Activated CD8-positive, alpha-beta memory T cell treated with anti-CD3 and anti-CD28 coated beads, Interleukin-2, amount 50 U/mL, for 1 hour (primary cell): ENCODE measurements around the gene JCAD.
"Not testable (repeated sequence)": the region's sequence is repeated elsewhere in the genome, so short reads cannot be mapped to it uniquely, and the experiment has no call there.

ENCODE experiments used
- DNase-seq: peaks from one replicate; pipeline ENCODE4 v3.0.0-alpha.2; 2020; ENCODE audit errors: extremely low read depth

Gene JCAD

DNA sequence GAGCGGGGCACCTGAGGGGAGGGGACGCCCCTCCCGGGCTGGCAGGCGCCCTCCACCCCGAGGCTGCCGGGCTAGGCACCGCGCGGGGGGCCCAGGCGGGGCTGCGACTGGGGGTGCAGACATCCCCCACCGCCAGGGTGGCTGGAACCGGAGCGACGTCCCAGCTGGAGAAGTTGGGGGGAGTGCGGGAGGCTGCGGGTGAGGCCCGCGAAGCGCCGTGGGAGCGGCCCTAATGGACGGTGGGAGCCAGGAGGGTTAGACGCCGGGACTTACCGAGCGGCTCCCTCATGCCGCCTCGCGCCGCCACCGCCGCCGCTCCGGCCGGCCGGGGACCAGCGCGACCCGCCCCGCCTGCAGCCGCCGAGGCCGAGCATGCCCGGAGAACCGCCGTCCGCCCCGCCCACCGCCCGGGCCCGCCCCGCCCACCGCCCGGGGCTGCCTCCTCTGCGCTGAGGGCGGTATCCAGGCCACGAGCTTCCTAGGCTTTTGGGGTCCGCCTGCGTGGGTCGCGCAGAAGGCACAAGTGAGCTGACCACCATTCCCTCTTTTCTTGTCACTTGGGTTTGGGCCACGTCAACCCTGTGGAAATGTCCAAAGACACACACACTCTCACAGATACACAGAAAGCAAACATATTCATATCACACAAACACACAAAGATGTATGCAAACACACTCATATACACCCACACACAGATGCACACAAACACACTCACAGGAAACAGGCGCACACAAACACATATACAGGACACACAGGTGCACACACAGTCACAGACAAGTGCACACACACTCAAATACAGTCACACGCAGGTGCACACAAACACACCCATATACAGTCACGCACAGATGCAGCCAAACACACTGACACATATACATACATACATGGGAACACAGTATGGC, at the start of gene JCAD:
Gene JCAD, minus strand, starts transcription at position 378 of the 899 bp plus-strand sequence. CDS start 11,774 bp downstream, outside the sequence.
- no peak for DNase-seq

DNA sequence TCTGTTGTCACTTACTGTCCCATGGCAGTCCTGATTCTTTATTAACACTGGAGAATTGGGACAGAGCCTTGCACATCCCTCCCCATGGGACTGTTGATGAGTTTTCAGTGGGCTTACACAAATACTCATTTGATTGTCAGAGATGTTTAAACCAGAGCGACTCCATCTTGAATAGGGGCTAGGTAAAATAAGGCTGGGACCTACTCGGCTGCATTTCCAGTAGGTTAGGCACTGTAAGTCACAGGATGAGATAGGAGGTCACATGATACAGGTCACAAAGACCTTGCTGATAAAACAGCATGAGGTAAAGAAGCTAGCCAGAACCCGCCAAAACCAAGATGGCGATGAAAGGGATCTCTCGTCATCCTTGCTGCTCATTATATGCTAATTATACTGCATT, 47.6 kb upstream of the JCAD start:
- DNase-seq, result no peak

DNA sequence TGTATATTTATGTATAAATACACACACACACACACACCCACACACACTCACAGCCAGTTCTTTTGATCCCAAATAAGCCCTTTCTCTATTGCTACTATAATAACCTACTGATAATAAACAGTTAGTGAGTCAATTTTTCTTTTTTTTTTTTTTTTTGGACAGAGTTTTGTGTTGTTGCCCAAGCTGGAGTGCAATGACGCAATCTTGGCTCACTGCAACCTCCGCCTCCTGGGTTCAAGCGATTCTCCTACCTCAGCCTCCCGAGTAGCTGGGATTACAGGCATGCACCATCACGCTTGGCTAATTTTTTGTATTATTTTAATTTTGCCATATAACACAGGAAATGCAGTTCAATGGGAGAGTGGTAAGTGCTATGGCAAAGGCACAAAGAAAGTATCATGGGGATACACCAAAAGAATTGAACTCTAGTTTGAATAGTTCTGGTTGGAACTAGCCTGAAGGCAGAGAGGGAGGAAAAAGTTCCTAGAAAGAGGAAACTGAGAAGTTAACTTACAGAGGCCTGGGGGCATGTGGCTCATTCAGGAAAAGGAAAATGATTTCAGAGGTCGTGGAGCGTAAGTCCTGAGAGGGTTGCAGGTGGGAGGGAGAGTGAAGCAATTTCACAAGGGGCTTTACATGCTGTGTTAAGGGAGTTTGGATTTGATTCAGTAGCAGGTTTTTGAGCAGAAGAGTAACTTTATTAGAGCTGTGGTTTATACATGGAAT, 44.4 kb upstream of the JCAD start:
- DNase-seq, result no peak

DNA sequence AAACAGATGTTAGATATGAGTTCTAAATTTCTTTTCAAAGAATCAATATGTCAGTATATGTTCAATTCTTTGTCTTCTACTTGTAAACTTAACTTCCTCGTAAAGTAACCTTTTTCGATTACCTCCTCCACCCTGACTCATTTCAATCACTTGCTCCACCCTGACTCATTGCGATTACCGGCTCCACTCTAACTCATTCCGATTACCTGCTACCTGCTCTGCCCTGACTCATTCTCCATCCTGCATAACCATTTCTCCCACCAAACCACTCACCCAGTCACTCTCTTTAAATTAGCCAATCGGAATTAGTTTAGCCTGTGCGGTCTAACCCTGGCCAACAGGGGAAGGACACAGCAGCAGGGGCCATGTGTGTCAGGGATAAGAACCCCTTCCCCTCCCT, 40.3 kb upstream of the JCAD start:
- DNase-seq, result not testable (repeated sequence)

GRCh38 chr10:30099101-30099500, 39.7 kb upstream of the JCAD start:
- DNase-seq, result no peak

GRCh38 chr10:30098629-30099028, 39.2 kb upstream of the JCAD start:
- DNase-seq, result no peak

DNA sequence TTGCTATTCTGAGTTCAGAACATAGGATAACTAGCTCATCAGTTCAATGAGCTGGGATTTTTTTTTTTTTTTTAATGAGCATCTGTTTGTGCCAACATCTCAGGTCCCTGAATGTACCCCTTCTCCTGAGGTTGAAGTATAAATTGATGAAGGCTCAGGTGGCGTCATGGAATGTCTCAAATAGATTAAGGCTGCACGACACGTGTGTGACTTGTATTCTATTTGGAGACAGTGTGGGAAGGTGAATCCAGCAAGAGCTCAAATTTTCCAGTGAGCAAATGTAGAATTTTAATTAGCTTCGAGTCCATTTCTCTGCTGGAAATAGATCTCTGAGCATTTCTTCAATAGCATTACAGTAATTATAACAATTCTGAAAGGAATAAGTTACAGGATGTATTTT, 37.2 kb upstream of the JCAD start:
- no peak for DNase-seq

DNA sequence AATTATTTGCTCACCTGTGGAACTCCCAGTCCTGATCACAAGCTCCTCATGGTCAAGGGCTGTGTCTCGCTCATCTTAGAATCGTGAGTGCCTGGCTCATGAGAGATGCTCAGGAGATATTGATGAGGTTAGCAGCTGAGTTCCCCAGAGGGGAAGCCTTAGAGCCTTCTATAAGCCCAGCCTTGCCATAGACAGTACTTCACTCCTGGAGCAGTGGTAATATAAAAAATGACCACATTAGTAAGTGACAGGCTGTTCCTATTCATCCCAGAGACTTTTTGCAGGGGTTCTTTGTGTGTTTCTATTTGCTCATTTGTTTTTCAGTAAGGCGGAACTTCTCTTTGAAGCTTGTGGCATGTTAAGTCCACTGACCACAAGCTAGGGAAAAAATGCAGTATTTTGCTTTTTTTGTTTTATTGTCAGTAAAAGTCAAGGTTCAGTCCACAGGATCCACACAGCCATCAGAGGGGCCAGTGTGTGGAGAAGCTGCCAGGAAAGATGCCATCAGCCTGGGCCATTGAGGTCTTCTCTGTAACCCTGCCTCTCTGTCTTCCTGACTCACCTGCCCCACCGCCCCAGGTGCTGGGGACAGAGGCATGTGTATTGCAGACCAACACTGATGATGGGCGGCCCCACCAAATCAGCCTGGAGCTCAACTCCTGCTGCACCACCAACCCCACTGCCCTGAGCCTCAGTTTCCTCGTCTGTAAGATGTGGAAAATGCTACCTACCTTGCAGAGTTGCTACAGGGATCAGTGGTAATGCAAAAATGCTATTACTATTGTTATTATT, 36.4 kb upstream of the JCAD start:
- no peak for DNase-seq

- no peak for DNase-seq
These were observed 35.2 kb upstream of the JCAD start for GRCh38 chr10:30094601-30095000.

DNA sequence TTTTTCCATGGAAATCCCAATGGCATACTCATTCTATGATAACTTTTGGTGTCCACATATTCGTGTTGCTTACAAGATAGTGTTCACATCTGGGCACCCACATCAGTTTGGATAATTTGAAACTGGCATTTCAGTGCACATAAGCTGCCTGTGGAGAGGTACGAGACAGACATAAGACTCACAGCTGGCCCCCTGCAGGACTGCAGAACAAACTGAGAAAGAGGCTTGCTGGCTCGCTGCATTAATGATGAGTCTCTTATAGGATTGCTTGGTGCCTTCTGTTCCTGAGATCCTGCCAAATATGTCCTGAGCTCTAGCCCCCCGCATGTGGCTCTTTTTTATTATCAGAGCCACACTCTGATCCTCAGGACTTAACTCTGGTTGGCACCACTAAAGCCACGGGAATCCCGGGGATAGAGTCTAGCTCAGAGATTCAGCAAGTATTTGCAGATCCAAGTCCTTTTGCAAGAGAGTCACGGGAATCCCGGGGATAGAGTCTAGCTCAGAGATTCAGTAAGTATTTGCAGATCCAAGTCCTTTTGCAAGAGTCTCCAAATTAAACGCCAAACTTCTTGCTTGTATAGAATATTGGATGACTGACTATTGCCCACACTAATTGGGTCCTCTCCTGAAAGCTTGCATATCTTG, 34.0 kb upstream of the JCAD start:
- no peak for DNase-seq

DNA sequence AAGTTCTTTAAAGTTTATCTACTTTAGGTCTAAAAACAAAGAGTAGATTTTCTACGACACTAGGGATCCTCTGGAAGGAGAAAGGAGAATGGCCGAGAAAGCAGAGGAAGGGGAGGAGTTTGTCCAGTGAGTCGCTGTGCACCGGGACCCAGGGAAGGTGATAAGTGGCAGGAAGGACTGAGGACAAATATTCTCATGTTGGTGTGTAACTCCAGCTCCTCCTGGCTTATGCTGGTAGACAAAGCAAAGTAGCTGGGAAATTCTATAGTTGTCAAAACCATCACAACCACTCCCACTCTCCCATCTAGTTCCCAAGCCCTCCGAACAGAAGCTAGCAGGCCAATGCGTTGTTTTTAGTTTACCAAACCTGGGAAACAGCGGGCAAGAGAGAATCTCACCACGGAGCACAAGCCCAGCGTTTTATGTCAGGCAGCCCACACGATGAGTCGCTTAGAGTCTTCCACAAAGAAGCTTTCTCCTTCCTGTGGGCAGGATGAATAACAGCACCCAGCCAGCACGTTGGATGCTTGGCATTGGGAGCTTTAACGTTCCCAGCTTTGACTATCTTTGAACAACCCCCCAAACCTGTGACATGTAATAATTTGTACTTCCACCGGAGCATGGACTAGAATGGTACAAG, 32.9 kb upstream of the JCAD start:
- no peak for DNase-seq

GRCh38 chr10:30091136-30091535, 31.8 kb upstream of the JCAD start:
- DNase-seq, result no peak

GRCh38 chr10:30088178-30088577, 28.8 kb upstream of the JCAD start:
- no peak for DNase-seq

- DNase-seq, result no peak
These were observed 24.5 kb upstream of the JCAD start for GRCh38 chr10:30083934-30084333.

DNA sequence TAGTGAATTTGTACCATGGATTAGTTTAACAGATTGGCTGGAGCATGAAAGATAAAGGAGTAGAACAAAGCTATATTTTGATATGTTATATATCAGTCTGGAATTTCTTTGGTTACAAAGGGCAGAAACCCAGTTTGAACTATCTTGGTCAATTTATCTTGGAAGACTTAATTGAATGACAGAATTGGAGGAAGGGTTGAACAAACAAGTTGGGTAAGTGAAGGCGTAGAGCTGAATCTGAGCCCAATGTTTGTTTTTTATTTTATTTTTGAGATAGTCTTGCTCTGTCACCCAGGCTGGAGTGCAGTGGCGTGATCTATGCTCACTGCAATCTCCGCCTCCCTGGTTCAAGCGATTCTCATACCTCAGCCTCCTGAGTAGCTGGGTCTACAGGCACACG, 21.8 kb upstream of the JCAD start:
- no peak for DNase-seq

- DNase-seq, result no peak
These were observed 20.8 kb upstream of the JCAD start for GRCh38 chr10:30080161-30080560.

DNA sequence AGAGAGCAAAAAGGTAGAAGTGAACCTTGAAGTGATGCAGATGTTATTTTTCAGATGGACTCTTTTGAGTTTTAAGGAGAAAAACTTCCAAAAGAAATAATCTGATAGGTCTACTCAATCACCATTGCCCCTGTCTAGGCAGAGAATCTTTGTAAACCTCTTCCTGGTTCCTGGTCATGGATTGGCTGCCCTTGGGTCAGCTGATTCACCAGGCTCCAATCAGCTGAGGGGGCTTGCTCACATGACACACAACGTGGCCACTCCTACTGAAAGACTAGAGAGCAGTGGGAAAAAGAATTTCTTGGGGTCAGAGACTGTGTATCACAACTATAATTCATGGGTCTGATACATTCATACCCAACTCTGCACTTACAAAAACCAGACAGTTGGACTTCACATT, 20.0 kb upstream of the JCAD start:
- no peak for DNase-seq

- DNase-seq, result no peak
These were observed 16.1 kb upstream of the JCAD start for GRCh38 chr10:30075481-30075880.

DNA sequence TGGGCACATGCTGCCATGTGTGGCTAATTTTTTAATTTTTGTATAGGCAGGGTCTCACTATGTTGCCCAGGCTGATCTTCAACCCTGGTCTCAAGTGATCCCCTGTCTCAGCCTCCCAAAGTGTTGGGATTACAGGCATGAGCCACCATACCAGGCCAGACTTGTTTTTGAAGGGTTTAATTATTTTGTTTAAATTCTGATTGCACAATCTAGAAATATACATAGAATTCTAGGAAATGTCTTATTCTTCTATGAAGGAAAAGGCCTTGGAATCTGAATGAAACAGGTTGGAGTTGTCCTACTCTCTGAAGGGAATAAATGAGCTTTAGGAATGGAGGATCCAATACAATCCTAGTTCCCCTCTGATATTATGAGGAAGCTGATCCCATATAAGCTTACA, 15.5 kb upstream of the JCAD start:
- no peak for DNase-seq

- no peak for DNase-seq
These were observed 14.7 kb upstream of the JCAD start for GRCh38 chr10:30074090-30074489.

- DNase-seq, result no peak
These were observed 14.3 kb upstream of the JCAD start for GRCh38 chr10:30073767-30074060.
